ENCODE measurements around the gene TRPT1.

The TRPT1 gene

DNA sequence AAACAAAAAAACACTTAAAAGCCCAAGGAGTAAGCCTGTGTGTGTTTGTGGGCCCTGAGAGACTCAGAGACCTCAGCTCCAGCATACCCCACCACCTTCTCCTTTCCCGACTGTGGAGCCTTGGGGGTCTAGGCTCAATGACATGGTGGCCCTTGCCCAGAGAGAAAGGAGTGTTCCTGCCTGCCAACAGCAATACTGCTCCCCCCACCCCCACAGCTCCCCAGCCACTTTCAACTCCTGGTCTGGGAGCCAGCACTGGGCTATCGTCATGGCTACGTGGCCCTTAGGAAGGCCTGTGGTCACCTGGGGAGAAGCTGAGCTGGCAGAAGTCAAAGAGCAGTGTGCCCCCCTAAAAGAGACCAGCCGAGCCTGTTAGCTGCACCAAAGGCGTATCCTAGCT is 18.1 kb upstream of the TRPT1 start:
- DNase-seq, result no peak

DNA sequence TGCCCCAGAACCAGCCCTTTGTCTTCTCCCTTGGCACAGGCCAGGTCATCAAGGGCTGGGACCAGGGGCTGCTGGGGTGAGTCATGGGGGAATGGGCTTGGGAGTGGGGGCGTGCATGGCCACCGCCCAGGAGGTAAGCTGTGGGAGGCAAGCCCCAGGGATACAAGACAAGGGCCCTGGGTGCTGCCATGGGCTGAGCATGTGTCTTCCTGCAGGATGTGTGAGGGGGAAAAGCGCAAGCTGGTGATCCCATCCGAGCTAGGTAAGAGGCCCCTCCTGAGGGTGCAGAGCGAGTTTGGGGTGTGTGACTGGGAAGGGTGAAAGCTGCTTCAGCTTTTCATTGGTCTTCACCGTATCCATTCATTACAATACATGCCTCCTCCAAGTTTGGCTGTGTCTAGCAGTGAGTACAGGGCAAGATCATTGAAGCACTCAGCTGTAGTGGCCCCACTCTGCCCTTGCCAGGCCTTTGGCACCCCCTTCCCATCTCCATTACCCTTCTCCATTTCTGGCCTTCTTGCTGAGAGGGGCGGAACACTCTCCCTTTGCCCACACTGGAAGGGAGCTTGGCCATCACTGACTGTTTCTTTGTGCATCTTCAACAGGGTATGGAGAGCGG is 17.4 kb upstream of the TRPT1 start:
- no peak for DNase-seq

DNA sequence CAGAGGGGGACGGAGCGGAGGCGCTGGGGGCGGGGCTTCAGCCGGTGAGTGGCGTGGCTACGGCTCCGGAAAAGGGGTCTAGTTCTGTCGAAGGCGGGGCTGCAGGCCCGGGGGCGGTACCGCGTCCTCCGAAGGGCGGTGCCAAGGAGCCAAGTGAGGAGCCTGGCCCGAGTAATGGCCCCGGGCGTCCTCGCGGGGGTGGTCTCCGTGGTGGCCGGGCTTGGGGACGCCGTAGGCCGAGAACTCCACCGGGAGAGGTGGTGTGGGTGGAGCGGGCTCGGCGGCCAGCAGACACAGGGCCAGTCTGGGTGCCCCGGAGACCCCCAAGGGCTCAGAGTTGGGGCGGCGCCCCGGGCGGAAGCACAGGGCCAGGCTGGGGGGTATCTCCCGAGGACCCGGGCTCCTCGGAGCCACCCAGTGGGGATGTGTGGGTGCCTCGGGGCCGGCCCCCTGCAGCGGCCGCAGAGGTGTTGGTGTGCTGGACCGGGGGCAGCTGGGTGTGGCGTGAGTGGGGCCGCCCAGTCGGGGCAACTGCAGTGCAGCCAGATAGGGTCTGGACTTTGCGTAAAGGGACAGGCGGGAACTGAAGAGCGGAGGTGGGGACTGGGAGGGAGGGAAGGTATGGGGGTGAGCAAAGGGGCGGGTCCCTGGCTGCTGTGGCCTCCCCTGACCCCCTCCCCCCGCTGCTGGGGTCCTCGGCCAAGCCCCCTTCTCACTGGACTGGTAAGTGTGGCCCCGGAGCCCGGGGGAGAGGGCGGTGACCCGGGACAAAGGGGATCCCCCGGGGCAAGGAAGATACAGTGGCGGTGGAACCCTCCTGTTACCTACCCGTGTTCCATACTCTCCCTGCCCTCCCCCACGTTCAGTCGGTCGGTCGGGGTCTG is 15.7 kb upstream of the TRPT1 start:
- DNase-seq, result no peak

DNA sequence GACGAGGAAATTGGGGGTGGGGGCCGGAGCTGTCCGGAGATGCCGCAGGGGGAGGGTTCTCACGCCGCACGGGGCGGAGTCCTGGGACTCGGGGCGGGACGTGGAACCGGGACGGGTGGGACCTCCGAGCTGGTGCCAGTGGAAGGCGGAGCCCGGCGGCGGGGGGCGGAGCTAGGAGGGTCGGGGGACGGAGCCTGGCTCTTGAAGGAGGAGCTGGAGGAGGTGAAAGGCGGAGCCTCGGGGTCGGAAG is 15.2 kb upstream of the TRPT1 start:
- DNase-seq, result peak; percentile 100

DNA sequence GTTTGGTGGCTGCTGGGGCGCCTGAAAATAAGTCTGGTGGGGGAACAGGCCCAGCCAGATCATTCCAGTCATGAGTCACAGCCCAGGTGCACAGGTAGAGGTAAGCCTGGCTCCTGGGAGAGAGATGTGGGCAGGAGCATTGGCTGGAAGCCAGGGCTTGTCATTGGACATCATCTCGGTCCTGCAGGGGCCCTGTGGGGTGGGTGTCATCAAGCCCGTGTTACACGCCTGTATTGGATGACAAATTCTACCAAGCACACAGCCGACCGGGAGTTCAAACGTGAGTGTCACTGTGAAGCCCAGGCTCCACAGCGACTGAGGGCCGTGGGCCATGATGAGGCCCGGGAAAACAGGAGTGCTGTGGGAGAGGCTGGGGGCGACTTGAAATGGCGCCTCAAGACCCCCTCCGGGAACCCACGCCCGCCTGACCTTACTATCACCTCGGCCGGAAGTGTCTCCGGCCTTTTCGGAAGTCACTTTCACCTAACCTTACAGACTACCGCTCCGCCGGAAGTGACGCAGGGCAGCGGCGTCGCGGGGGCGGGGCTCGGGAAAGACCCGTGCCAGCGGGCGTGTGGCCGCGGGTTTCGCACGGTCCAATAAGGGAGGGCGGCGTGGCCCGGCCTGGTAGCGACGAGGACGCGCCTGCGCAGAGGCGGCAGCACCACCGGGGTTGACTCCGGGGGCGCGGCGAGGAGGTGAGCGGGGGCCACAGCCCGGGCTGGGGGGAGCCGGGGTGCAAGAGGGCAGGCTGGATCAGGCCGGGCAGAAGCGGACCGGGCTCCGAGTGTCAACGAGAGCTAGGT is 14.7 kb upstream of the TRPT1 start, which contains the start of gene FKBP2:
Gene FKBP2, plus strand, starts transcription at position 661 of the 806 bp plus-strand sequence. CDS start 1,293 bp downstream, outside the sequence.
- peak; percentile 98 for DNase-seq

DNA sequence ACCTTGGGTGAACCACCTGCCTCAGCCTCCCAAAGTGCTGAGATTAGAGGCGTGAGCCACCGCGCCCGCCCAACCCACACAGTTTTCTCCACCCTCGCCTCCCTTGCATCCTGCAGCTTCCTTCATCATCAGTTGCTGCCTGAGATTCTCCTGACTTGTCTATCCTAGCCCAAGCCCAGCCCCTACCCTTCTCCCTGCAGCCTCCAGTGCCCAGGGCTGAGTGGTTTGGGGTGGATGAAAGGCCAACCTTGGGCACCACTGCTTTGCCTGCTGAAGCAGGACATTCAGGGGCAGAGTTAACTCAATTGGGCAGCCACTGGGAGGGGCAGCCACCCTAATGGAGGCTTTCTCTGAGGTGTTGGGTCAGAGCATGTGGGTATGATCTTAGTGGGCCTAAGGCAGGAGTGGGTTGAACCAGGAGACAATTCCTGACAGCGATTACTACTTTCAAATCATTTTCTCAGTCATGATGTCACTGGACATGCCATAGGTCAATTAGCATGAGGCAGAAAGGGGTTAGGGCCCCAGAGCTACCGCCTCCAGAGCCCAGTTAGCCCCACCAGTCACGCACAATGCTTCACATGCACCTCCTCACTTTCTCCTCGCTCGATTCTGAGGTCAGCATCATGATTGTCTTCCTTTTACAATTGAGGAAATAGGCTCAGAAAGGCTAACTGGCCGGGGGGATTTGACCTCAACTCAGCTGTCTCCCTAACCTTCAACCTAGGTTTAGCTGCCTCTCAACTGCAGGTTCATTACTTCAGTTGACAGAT is 13.9 kb upstream of the TRPT1 start:
- no peak for DNase-seq

DNA sequence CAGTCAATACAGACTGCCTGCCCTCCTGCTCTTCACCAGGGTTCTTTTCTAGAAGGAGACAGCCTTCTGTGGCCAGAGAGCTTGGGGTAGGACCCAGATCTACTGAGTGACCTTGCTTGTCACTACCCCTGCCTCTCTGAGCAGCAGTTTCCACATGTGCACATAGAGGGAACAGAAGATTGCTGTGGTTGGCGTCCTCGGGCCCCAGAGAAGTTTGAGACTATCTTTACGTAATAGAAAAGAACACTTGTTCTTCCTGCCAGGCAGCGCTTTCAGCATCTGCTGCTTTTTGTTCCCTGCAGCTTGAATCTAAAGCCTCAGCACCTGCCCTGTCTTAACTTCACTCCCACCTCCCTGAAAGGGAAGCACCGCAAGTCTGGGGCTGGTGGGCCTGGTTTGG is 13.0 kb upstream of the TRPT1 start:
- no peak for DNase-seq

DNA sequence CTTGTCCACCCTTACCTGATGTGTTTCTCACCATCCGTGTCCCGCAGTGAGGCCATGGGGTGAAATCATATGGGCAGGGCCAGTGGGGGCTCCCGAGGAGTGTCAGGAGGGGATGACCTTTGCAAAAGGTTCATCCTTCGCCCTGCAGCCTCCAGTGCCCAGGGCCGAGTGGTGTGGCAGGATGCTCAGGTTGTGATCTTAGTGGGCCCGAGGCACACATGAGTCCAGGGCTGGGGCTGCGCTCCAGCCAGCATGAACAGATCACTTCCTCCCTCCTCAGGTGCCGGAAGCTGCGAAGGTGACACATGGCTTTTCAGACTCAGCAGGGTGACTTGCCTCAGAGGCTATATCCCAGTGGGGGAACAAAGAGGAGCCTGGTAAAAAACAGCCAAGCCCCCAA is 12.1 kb upstream of the TRPT1 start:
- no peak for DNase-seq

DNA sequence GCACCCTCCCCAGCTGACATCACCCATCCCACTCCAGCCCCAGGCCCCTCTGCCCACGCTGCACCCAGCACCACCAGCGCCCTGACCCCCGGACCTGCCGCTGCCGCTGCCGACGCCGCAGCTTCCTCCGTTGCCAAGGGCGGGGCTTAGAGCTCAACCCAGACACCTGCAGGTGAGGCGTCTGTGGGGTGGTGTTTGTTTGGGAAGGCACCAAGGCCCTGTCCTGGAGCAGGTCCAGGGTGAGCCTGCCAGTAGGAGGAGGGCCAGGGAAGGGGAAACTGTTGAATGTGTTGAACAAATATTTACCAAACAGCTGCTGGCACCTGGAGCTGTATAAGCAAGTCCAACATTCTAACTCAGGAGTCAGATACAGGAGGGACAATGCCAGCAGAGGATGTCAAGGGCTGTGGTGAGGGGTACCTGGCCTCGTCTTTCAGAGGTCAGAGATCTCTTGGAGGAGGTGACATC is 11.5 kb upstream of the TRPT1 start:
- DNase-seq, result no peak

DNA sequence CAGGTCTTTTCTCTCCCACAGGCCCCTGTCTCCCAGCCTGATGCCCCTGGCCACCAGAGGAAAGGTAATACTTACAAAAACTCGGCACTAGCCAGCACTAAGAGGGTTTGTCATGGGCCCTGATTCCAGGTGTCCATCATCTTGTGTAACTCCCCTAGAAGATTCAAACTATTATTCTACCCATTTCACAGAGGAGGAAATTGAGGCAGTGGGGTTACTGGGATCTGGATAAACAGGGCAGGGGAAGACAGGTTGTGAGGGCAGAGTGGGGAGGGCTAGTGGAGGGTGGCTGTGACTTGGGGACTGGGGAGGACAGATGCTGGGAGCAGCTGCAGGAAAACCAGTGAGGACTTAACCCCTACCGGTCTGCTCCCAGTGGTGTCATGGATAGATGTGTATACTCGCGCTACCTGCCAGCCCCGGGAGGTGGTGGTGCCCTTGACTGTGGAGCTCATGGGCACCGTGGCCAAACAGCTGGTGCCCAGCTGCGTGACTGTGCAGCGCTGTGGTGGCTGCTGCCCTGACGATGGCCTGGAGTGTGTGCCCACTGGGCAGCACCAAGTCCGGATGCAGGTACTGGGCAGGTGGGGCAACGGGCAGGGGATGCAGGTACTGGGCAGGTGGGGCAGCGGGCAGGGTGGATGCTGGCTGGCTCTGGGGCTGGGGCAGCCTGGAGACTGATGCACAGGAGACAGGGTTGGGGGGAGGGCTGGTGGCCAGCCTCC is 9.6 kb upstream of the TRPT1 start:
- DNase-seq, result no peak

DNA sequence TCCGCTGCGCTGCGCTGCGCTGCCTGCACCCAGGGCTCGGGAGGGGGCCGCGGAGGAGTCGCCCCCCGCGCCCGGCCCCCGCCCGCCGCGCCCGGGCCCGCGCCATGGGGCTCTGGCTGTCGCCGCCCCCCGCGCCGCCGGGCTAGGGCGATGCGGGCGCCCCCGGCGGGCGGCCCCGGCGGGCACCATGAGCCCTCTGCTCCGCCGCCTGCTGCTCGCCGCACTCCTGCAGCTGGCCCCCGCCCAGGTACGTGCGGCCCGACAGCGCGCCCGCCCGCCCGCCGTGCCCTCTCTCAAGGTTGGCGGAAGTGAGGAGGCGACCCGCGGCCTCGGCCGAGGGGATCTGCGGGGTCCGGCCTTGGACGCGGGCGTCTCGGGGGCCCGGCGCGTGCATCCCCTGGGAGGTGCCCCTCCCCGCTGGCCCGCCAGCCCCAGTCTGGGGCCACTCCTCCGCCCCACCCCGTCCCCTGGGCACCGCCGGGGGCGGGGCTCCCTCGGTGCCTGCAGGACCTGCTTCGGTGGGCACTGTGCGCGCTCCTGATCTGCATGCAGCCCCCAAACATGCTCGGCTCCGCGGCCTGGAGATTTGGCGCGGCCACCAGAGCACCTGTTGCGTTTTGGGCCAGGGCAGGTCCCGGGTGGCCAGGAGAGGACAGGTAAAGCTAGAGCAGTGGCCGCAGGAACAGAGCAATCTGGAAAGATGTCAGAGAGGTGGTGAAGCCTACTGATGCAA is 8.8 kb upstream of the TRPT1 start:
- peak; percentile 35 for DNase-seq

DNA sequence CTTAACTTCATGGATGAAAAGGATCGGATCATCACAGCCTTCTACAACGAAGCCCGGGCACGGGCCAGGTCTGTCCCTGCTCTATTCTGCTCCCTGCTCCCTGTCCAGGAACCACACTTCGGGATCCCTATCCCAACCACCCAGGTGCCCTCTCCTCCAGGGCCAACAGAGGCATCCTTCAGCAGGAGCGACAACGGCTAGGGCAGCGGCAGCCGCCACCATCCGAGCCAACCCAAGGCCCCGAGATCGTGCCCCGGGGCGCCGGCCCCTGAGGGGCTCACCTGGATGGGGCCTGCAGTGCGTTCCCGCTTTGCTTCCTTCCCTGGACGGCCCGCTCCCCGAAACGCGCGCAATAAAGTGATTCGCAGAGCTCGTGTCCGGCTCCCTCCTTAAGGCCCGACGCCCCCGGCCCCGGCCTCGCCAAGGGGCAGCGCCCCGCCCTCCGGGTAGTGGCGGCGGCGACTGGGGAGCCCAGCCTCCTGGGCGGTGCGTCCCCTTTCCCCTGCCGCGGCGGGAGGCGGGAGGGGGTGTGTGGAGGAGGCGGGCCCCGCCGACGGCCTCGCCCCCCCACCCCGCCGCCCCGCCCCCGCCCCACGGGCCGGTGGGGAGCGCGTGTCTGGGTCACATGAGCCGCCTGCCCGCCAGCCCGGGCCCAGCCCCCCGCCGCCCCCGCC is 8.1 kb upstream of the TRPT1 start, which contains the start of gene VEGFB:
Gene VEGFB, plus strand, starts transcription at position 672 of the 674 bp plus-strand sequence. CDS start 250 bp downstream, outside the sequence.
- DNase-seq, result peak; percentile 64

DNA sequence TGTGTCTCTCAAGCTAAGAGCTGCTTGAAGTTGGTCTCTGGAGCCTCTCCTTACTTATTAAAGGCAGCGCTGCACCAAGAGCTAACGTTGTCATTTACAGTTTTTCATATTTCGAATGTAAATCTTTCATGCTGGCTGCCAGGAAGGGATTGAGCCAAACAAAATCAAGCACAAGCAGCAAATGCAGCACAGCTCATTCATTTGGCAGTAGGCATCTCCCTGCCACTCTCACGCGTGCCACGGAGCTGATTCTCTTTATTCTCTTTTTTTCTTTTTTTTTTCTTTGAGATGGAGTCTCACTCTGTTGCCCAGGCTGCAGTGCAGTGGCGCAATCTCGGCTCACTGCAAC is 7.0 kb upstream of the TRPT1 start:
- DNase-seq, result no peak

DNA sequence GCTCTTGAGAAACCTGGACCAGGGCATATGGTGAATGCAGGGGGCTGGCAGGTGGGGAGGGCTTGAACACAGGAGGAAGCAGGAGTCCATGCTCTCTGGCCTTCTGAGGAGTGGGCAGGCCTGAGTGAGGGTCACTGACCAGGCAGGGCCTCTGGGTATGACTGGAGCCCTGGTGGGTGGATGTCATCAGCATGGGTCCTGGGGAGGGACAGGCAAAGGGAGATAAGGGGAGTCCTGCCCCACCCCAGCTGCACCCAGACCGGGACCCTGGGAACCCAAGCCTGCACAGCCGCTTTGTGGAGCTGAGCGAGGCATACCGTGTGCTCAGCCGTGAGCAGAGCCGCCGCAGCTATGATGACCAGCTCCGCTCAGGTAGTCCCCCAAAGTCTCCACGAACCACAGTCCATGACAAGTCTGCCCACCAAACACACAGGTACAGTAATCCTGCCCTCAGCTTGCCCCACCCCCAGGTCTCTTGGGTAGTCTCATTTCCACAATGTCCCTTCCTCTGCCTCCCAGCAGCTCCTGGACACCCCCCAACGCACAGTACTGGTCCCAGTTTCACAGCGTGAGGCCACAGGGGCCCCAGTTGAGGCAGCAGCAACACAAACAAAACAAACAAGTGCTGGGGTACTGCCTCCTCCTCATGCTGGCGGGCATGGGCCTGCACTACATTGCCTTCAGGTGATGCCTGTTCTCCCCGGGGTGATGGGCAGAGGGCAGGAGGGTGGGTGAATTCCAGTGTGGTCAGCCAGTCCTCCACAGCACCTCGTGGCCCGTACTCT is 6.4 kb upstream of the TRPT1 start:
- DNase-seq, result no peak

DNA sequence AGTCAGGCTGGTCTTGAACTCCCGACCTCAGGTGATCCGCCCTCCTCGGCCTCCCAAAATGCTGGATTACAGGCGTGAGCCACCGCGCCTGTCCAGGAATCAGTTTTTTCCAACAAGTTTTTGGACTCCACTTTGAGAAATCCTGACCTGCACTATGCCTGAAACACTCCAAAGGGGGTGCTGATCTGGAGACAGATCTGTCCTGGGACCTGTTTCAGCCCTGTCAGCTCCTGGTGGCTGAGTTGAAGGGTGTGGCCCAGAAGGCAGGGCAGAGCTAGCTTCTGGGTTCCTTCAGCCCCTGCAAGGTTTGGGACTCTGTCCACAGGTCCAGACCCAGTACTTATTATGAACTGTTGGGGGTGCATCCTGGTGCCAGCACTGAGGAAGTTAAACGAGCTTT is 5.6 kb upstream of the TRPT1 start:
- DNase-seq, result no peak

DNA sequence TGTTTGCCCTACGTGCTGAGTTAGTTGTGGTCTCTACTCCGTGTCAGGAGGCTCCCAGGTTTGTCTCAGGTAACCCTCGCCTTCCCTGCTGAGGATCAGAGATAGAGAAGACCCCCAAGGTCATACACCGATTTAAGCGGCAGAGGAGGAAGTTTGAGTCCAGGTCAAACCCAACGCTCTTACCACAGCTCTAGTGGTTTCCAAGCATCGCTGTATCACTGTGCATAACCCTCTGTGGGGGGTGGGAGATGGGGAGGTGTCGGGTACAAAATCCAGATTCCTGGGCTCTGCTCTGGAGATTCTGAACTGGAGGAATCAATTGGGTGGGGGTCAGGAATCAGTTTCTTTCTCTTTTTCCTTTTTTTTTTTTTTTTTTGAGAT is 5.0 kb upstream of the TRPT1 start:
- DNase-seq, result no peak

DNA sequence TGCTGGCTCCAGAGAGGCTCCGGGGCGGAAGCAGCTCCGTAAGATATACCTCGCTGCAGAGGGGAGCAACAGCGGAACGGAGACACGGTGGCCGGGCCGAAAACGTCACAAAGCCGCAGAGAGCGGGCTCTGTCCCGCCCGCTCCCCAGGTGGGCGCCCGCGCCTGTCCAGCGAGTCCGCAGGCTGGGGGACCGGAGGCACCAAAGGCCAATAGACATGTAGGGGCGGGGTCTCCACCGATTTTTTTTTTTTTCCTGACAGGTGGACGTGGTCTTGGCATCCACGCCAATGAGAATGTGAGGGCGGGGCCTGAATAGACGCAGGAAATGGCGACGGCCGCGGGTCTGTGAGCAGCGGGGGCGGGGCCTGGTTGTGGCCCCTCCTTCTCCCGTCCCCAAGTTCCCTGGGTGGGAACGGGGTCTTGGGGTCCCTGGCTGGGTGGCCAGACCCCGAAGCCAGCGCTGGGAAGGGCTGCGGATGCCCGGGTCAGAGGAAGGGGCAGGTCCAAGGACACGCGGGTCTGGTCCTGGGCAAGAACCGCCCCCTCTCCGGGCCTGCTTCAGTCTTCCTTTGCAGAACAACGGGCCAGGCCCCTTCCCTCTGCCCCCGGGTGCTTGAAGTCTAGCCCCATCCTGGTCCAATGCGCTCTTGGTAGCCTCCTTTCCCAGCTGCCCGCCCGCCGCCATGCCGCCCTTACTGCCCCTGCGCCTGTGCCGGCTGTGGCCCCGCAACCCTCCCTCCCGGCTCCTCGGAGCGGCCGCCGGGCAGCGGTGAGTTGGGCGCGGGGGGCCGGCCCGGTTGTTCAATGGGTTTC is 4.4 kb upstream of the TRPT1 start, which contains the start of gene DNAJC4:
Gene DNAJC4, plus strand, starts transcription at position 378 of the 814 bp plus-strand sequence. Its CDS starts 307 bp downstream, at position 685.
- peak; percentile 75 for DNase-seq

DNA sequence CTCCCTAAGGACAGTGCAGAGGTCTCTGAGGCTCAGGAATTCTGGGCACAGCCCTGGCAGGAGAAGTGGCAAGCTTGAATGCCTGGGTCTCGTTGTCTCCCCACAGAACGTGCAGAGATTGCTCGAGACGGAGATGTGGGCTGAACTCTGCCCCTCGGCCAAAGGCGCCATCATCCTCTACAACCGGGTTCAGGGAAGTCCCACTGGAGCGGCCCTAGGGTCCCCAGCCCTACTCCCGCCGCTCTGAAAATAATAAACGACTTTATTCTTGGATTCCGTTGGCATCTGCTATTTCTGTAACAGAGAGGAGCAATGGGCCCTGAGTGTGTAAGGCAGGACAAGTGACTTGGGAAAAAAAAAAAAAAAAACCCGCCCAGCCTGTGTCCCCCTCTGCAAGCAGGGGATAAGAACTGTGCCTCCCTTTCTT is 3.8 kb upstream of the TRPT1 start:
- no peak for DNase-seq

Measured in activated CD4-positive, alpha-beta T cell treated with anti-CD3 and anti-CD28 coated beads for 1 hour (primary cell).